ENCODE measurements around the gene MIA3. TPM values are rescaled to one million over a fixed set of nuclear protein-coding genes. Genes with fewer than 3 reads are reported as not detected.

Gene MIA3
- total and polyA plus RNA-seq, 9 of the 15 experiments (the other 6 are each of a cell fraction or from before 2014, with no cell fraction given) = 21.6 to 89.4 (median 40.8) TPM

DNA sequence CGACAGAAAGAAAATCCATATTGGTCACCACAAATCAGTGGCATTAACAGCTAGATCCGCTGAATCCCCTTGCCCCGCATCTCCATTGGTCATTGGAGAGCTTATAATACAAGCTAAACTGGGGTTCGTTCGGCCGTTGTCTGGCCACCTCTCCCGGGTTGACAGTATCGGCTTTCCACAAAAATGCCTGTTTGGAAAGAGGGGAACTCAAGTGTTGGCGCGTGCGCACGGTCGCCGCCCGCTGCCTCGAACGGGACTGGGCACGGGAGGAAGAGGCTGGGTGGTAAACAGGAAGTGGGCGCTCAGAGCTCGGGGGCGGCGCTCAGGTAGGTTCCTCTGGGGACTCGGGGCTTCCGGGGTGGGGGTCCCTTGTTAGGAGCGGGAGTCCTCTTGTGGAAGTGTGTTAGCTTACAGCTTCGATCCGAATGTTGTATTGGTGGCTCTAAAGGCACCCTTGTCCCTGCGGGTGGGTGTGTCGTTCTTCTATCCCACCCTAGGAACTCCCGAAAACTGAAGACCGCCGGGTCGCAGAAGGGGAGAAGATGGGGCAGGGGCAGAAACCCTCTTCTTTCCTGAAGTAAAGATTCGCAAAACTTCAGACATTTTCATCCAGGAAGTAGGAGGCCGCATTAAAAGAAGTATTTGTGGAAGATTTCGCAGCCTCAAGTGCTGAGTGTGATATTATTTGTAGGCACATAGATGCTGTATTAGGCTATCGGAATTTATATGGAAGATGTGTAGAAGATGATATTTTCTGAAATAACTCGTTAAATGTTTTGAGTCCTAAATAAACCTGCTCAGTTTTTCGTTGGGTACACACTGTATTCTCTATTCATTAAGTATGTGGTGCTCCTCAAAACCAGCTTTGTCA is 95.4 kb downstream of the MIA3 start (continued):
- TF ChIP-seq ZNF609 (CRISPR knock-in tag; IDR thresholded peaks at IDR 0.05; ENCODE audit: borderline replicate concordance) = no peak
- TF ChIP-seq ZNF212 (CRISPR knock-in tag; IDR thresholded peaks at IDR 0.05) = no peak
- TF ChIP-seq PKNOX1 (IDR thresholded peaks at IDR 0.05) = peak; percentile 48
- TF ChIP-seq SNIP1 (IDR thresholded peaks at IDR 0.05; ENCODE audit: low read depth) = no peak
- no peak for TF ChIP-seq HDAC8 (tag; IDR thresholded peaks at IDR 0.05)
- TF ChIP-seq, protein P1, sequence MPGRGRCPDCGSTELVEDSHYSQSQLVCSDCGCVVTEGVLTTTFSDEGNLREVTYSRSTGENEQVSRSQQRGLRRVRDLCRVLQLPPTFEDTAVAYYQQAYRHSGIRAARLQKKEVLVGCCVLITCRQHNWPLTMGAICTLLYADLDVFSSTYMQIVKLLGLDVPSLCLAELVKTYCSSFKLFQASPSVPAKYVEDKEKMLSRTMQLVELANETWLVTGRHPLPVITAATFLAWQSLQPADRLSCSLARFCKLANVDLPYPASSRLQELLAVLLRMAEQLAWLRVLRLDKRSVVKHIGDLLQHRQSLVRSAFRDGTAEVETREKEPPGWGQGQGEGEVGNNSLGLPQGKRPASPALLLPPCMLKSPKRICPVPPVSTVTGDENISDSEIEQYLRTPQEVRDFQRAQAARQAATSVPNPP (IDR thresholded peaks at IDR 0.05; ENCODE audit: borderline replicate concordance, insufficient read depth, insufficient read length) = no peak
- TF ChIP-seq OTX1 (CRISPR knock-in tag; IDR thresholded peaks at IDR 0.05) = peak; percentile 66; the same call in 1 of the 2 replicates
- 0 out of 2 replicates have a peak, but pooled peaks have one; percentile 1 for TF ChIP-seq DEAF1 (CRISPR knock-in tag; IDR thresholded peaks at IDR 0.05)
- no peak for TF ChIP-seq NFE2L1 (tag; IDR thresholded peaks at IDR 0.05; ENCODE audit: borderline replicate concordance, low read depth)
- no peak for TF ChIP-seq CBX2 (IDR thresholded peaks at IDR 0.05; ENCODE audit: insufficient read depth, low read length, poor library complexity, severe bottlenecking)
- TF ChIP-seq RBM17 (IDR thresholded peaks at IDR 0.05; ENCODE audit: borderline replicate concordance, low read depth, low read length) = no peak
- TF ChIP-seq GTF2A2 (tag; IDR thresholded peaks at IDR 0.05) = no peak
- TF ChIP-seq KAT7 (CRISPR knock-in tag; IDR thresholded peaks at IDR 0.05; ENCODE audit: borderline replicate concordance) = no peak; the same call in 1 of the 2 replicates
- TF ChIP-seq ZNF253 (CRISPR knock-in tag; conservative IDR thresholded peaks at IDR 0.05) = no peak
- TF ChIP-seq ASH1L (IDR thresholded peaks at IDR 0.05; ENCODE audit: borderline replicate concordance, low read depth, partially characterized antibody) = no peak
- TF ChIP-seq ZEB2 (IDR thresholded peaks at IDR 0.05) = peak; percentile 49; the same call in 1 of the 2 replicates
- no peak for TF ChIP-seq ZNF121 (CRISPR knock-in tag; conservative IDR thresholded peaks at IDR 0.05)
